Lower leg skin (tissue), 3 donors: ENCODE measurements around the gene PREX1.

ENCODE experiments used
- CTCF ChIP-seq, 3 donors: fragments of 450-650 bp; IDR thresholded peaks; one replicate each; pipeline ENCODE4 v1.5.1; 2016; ENCODE audit warnings: antibody characterized with exemption in 3 of 3, mild to moderate bottlenecking in 3 of 3, moderate library complexity in 2 of 3
- POLR2A ChIP-seq, 2 donors: fragments of 450-650 bp; IDR thresholded peaks; one replicate each; pipeline ENCODE4 v1.6.1; 2016 to 2017; ENCODE audit warnings: antibody characterized with exemption in 2 of 2, mild to moderate bottlenecking in 1 of 2, moderate library complexity in 1 of 2

- TF ChIP-seq CTCF (IDR thresholded peaks at IDR 0.05) (no peak), POLR2A (IDR thresholded peaks at IDR 0.05) (no peak)
Measured at GRCh38 chr20:48606841-48607543, 220.8 kb downstream of the PREX1 start.
